ENCODE results near the gene AKR1B1.
A peak's percentile ranks its signal among the peaks of the same experiment; 100 is the strongest.

The AKR1B1 gene

DNA sequence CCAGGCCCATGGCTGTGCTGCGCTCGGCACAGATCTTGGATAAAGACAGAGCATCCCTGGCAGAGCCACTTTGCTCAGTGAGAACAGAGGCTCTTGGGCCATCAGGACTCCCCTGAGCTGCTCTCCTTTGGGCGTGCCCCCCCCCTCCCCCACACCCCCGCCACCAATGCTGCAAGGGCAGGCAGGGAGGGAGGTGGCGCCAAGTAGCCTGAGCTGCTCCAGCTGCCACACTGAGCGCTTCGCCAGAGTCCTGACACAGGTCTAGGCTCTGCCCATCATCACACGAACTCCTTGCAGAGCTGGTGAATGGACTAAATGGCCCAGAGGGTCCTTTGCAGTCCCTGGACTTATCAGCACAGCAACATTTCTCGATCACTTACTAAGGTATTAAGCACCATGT, 12.5 kb downstream of the AKR1B1 start:
- no peak overlapping the region for H3K27ac ChIP-seq
- TF ChIP-seq ZFX (IDR thresholded peaks at IDR 0.05; ENCODE audit: borderline replicate concordance): no peak
- TF ChIP-seq, protein P1, sequence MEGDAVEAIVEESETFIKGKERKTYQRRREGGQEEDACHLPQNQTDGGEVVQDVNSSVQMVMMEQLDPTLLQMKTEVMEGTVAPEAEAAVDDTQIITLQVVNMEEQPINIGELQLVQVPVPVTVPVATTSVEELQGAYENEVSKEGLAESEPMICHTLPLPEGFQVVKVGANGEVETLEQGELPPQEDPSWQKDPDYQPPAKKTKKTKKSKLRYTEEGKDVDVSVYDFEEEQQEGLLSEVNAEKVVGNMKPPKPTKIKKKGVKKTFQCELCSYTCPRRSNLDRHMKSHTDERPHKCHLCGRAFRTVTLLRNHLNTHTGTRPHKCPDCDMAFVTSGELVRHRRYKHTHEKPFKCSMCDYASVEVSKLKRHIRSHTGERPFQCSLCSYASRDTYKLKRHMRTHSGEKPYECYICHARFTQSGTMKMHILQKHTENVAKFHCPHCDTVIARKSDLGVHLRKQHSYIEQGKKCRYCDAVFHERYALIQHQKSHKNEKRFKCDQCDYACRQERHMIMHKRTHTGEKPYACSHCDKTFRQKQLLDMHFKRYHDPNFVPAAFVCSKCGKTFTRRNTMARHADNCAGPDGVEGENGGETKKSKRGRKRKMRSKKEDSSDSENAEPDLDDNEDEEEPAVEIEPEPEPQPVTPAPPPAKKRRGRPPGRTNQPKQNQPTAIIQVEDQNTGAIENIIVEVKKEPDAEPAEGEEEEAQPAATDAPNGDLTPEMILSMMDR (IDR thresholded peaks at IDR 0.05): no peak

DNA sequence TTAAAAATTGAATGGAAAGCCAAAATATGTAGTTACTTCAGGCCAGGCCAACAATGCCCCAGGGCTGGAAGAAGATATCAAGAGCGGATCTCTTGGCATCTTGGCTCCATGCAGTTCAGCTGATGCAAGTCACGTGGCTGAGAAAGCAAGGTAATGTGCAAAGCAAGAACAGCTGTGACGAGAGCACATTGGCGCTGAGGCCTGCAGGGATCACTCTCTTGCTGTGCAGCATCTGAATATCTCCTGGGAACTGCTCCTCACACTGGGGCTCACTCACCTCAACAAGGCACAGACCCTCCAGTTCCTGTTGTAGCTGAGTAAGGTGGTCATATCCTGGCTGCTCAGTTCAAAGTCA, 14.0 kb downstream of the AKR1B1 start:
- TF ChIP-seq ZFX (IDR thresholded peaks at IDR 0.05; ENCODE audit: borderline replicate concordance): no peak
- TF ChIP-seq, protein P1 (IDR thresholded peaks at IDR 0.05): no peak
- H3K27ac ChIP-seq: no peak overlapping the region

DNA sequence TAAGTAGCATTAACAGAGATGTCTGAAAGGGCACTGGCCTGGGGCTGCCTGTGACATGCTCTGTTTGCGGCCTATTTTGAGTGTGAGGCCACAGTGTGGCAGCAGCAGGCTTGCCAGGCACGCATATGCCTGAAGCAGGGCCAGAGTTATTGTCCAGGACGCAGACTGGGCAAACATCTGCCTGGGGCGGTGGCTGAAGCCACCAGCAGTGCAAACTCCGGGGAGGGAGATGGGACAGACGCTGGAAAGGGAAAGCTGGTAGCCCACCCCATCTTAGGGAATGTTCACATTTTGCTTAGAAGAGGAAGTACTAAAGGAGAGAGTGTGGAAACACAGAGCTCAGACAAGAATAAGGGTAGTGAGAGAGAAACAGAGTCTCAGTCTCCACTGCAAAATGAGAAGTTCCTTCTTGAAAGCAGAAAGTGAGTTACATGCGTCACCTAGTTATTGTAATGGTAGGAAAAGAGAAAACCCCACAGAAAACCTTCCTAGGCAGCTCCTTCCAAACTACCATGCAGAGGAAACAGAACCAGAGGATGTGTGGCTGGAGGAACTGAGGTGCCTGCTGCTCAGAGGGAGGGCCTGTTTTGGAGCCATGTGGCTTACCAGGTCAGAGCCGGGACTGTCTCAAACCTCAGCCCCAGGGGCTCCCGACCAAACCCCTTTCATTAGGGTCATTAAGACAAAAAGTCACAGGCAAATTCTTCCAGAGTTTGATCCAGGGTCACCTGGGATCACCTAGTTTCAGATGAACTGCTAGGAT, 14.5 kb downstream of the AKR1B1 start:
- TF ChIP-seq ZFX (IDR thresholded peaks at IDR 0.05; ENCODE audit: borderline replicate concordance): no peak
- TF ChIP-seq, protein P1 (IDR thresholded peaks at IDR 0.05): peak; percentile 29
- no peak overlapping the region for H3K27ac ChIP-seq

DNA sequence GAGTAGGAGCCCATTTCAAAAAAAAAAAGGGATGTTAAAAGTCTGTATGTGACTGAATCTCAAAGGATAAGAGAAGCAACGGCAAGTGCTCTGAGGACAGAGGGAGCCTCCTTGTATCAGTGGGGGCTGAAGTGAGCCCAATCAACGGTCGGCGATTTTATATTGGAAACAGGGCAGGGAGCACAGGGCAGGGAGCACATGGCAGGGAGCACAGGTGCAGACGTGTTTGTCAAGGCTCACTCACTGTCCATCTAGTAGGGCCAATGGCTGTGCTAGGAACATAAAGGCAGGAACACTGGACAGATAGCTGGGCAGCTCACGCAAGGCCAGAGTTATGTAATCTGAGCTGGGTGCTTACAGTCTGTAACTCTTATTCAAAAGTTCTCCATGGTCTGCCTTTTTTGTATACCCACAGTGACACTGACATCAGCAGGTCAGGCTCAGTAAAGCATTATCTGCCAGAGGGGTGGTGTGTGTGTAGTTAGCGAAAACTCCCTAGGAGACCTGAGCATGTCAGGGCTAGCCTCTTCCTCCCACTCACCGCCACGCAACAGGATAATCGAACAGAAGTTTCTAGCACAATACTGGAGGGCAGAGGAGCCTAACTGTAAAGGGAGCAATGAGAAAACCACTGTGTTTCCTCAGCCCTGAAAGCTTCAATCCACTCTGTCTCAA, 15.4 kb downstream of the AKR1B1 start:
- TF ChIP-seq ZFX (IDR thresholded peaks at IDR 0.05; ENCODE audit: borderline replicate concordance): no peak
- TF ChIP-seq, protein P1 (IDR thresholded peaks at IDR 0.05): no peak

DNA sequence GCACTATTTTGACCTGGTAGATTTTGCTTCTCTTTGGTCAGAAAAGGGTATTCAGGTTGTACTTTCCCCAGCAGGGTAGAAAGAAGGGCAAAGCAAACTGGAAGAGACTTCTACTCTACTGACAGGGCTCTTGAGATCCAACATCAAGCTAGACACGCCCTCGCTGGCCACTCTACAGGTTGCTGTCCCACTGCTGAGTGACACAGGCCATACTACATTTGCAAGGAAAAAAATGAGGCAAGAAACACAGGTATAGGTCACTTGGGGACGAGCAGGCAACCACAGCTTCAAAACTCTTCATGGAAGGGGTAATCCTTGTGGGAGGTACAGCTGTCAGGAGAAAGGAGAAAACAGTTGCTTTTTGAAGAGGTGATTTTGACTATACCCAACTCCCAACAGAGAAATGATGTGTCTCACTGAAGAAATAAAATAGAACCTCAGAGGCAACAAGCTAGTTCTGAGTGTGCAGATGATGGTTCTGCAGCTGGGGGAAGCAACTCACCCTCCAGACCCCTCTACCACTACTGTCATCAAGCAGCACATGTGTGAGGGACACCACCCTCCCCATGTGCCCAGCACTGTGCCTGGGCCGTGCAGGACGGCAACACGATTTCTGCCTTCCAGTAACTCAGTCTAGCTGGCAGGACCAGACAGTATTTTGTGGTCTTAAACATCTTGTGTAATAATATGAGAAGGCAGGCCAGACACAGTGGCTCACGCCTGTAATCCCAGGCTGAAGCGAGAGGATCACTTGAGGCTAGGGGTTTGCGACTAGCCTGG, 16.3 kb downstream of the AKR1B1 start:
- no peak overlapping the region for H3K27ac ChIP-seq
- TF ChIP-seq ZFX (IDR thresholded peaks at IDR 0.05; ENCODE audit: borderline replicate concordance): no peak
- TF ChIP-seq, protein P1 (IDR thresholded peaks at IDR 0.05): no peak

More for the DNA sequence above, 15.4 kb downstream of the AKR1B1 start:
- H3K27ac ChIP-seq: no peak overlapping the region

DNA sequence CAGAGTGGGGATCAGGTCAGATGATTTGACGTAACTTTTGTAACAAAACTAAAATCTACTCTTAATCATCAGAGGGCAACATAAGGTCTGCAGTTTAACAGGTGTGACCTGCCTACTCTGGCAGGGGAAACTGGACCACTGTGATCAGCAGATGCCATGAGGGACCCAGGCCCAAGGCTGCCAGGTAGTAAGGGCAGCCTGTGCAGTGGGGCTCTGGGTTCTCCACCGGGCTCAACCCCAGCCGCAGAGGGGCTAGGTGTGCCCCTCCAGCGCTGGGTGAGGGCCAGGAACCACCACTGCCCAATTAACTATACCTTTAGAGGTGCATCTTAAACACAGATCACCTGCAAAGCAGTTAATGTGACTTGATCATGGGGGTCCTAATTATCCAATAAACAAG, 17.6 kb downstream of the AKR1B1 start:
- no peak overlapping the region for H3K27ac ChIP-seq
- no peak for TF ChIP-seq ZFX (IDR thresholded peaks at IDR 0.05; ENCODE audit: borderline replicate concordance)
- TF ChIP-seq, protein P1 (IDR thresholded peaks at IDR 0.05): no peak

Measured in 22Rv1 (cell line).